ENCODE data around the gene ADGRG3.

The ADGRG3 gene

GRCh38 chr16:57736419-57737351, 68.6 kb downstream of the ADGRG3 start (continued):
- TF ChIP-seq ZNF518A (tag by site-specific recombination; conservative IDR thresholded peaks at IDR 0.05; ENCODE audit: low read depth): no peak
- no peak for TF ChIP-seq ZBTB7A (tag by site-specific recombination; IDR thresholded peaks at IDR 0.05; ENCODE audit: low read depth)

GRCh38 chr16:57738844-57739243, 70.7 kb downstream of the ADGRG3 start:
- ChIA-PET CTCF (no interaction called here), POLR2A (no interaction called here)
- peaks cover 6% of the 10 kb centered on the region; the same call in 1 of the 2 replicates for H3K4me1 ChIP-seq (ENCODE audit: control insufficient read depth, insufficient read depth, low read length)

More at GRCh38 chr16:57738844-57739243, 70.7 kb downstream of the ADGRG3 start:
- Histone ChIP-seq H3K36me3 (ENCODE audit: control insufficient read depth in 2 of 2, insufficient read depth in 1 of 2, low read length in 2 of 2) (peaks cover 0 to 57% of the 10 kb centered on the region in 2 experiments; a peak in 1 of 3 replicates), H3K9me3 (ENCODE audit: control insufficient read depth, insufficient read depth, low read depth, low read length) (no peaks in the 10 kb centered on the region), H3K27ac (ENCODE audit: extremely low read depth, low read depth, low read length) (no peak overlapping the region), H3K4me3 (ENCODE audit: low read depth, low read length) (no peak overlapping the region)
- TF ChIP-seq ZNF148 (tag by site-specific recombination; IDR thresholded peaks at IDR 0.05; ENCODE audit: borderline replicate concordance): no peak
- TF ChIP-seq SALL2 (tag by site-specific recombination; IDR thresholded peaks at IDR 0.05; ENCODE audit: borderline replicate concordance): no peak
- TF ChIP-seq BCL6B (tag by site-specific recombination; IDR thresholded peaks at IDR 0.05): no peak
- TF ChIP-seq ZNF114 (tag by site-specific recombination; IDR thresholded peaks at IDR 0.05): no peak
- TF ChIP-seq ZNF394 (tag by site-specific recombination; IDR thresholded peaks at IDR 0.05; ENCODE audit: borderline replicate concordance): no peak
- TF ChIP-seq OVOL3 (tag by site-specific recombination; IDR thresholded peaks at IDR 0.05): no peak
- TF ChIP-seq ZSCAN18 (tag by site-specific recombination; IDR thresholded peaks at IDR 0.05): no peak
- TF ChIP-seq ZNF623 (tag by site-specific recombination; IDR thresholded peaks at IDR 0.05): peak; percentile 92
- TF ChIP-seq ZNF664 (tag by site-specific recombination; IDR thresholded peaks at IDR 0.05): no peak
